NT2/D1 (cell line): ENCODE results near the gene RREB1.

Source experiments
- DNase-seq: peaks from one replicate; pipeline ENCODE4 v3.0.0-alpha.2; 2011; ENCODE audit warnings: low read depth, low spot score
- H3K27me3 ChIP-seq: 2 replicates; pipeline ENCODE4 v1.6.0; 2011; ENCODE audit warnings: mild to moderate bottlenecking; ENCODE audit not compliant: insufficient read length, insufficient read depth
- H3K36me3 ChIP-seq: 2 replicates; pipeline ENCODE4 v1.6.1; 2011; ENCODE audit warnings: mild to moderate bottlenecking, low read length, mixed read lengths; ENCODE audit not compliant: insufficient read depth, insufficient read length
- H3K4me1 ChIP-seq: 2 replicates; pipeline ENCODE4 v1.5.1; 2011; ENCODE audit not compliant: insufficient read depth, insufficient read length
- H3K4me3 ChIP-seq: 2 replicates; pipeline ENCODE4 v1.5.1; 2011; ENCODE audit warnings: low read depth; ENCODE audit not compliant: insufficient read length
- H3K9ac ChIP-seq: 2 replicates; pipeline ENCODE4 v1.6.0; 2011; ENCODE audit warnings: low read depth; ENCODE audit not compliant: insufficient read length
- H3K9me3 ChIP-seq: 2 replicates; pipeline ENCODE4 v1.5.1; 2011; ENCODE audit warnings: mild to moderate bottlenecking, low read length; ENCODE audit not compliant: insufficient read depth
- SUZ12 ChIP-seq: IDR thresholded peaks from 2 replicates; pipeline ENCODE4 v1.6.1; 2011; ENCODE audit not compliant: insufficient read length, insufficient read depth; ENCODE audit errors: extremely low read depth
- YY1 ChIP-seq: IDR thresholded peaks from 2 replicates; pipeline ENCODE4 v1.6.1; 2011; ENCODE audit not compliant: insufficient read length, insufficient read depth
- ZNF274 ChIP-seq: IDR thresholded peaks from 2 replicates; pipeline ENCODE4 v1.6.1; 2011; ENCODE audit warnings: mild to moderate bottlenecking, low read depth, low read length

Gene RREB1

DNA sequence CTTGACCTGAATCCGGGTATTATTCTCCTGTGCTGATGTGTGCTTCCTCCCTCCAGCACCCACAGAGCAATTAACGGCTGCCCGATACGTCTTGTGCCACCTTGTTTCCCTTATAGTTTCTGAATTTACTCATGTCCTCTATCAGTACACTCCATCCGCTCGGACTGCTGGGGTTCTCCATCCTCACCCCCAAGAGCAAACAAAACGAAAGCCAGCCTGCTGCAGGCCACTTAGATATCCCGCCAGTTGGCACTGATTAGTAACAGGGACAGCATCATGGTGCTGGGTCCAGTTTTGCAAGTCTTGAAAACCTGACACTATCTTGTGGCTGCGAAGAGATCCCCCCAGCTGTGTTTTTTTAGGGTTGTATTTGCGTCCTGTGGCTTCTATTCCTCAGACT is 133.4 kb downstream of the RREB1 start:
- no peak for DNase-seq
- Histone ChIP-seq H3K9ac (no peak overlapping the region), H3K4me3 (no peak overlapping the region), H3K36me3 (peaks cover 34% of the 10 kb centered on the region), H3K9me3 (no peaks in the 10 kb centered on the region), H3K4me1 (no peaks in the 10 kb centered on the region), H3K27me3 (no peaks in the 10 kb centered on the region)
- TF ChIP-seq ZNF274 (no peak), SUZ12 (no peak)

DNA sequence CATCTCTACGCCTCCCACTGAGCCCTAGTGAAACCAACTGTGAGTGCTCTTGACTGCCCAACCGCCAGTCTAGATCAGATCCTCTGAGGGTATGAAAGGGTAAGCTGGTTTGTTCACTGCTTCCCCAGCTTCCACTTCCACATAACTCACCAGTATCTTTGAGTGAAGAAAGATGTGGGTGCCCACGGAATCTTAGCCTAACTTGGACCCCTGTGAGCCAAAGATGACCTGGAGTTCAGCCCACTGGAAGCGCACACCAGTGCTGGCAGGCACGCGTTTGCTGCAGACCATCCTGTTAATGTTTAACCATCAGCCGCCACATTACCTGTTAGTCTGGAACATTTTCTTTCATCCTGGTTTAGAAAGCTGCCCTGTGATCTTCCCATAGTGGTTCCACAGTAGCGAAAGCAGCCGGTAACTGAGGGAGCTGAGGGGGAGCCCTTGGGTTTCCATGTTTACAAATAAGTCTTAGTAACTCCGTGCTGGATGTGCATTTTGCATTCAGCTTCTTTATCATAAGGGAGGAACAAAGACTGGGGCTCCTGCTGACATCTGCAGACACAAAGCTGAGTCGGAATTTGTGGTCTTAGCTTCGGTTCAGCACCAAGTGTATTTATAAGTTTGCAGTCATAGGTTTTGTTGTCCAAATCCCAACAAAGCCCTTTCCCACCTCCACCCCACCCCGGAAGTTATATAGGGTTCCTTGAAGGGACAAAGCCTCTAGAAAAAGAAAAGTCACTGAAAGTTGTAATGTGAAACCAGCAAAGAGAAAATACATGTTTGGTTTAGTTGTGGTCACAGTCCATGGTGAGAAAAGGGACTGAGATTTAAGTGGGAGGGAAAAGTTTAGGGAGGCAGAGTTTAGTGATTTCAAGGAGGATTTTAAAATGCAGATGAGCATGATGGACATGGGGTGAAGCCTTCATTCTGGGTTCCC is 134.2 kb downstream of the RREB1 start:
- Histone ChIP-seq H3K4me1 (no peaks in the 10 kb centered on the region), H3K27me3 (no peaks in the 10 kb centered on the region), H3K9ac (no peak overlapping the region), H3K4me3 (no peak overlapping the region), H3K36me3 (peaks cover 39% of the 10 kb centered on the region), H3K9me3 (no peaks in the 10 kb centered on the region)
- no peak for DNase-seq
- TF ChIP-seq SUZ12 = no peak
- no peak for TF ChIP-seq ZNF274
- TF ChIP-seq YY1 = no peak

DNA sequence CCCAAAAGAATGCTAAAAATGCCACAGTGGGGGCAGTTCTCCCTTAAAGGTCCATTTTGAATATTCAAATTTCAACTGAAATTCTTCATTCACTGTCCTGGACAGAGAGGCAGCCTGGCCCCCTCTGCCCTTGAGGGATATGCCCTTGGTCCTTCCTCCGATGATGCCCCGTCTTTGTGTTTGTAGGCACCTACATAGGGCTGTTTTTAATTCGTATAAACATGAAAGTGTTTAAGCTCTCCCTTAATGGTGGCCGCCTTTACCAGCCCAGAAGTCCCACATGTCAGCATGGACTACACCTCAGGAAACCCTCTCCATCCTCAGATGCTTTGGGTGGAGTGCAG is 135.0 kb downstream of the RREB1 start:
- no peaks in the 10 kb centered on the region for H3K9me3 ChIP-seq
- no peak overlapping the region for H3K4me3 ChIP-seq
- peaks cover 43% of the 10 kb centered on the region for H3K36me3 ChIP-seq
- TF ChIP-seq YY1 = no peak
- no peak for TF ChIP-seq ZNF274
- no peak for TF ChIP-seq SUZ12
- no peak for DNase-seq
- H3K4me1 ChIP-seq = no peaks in the 10 kb centered on the region
- no peaks in the 10 kb centered on the region for H3K27me3 ChIP-seq
- peak overlapping the region; percentile 23 for H3K9ac ChIP-seq

DNA sequence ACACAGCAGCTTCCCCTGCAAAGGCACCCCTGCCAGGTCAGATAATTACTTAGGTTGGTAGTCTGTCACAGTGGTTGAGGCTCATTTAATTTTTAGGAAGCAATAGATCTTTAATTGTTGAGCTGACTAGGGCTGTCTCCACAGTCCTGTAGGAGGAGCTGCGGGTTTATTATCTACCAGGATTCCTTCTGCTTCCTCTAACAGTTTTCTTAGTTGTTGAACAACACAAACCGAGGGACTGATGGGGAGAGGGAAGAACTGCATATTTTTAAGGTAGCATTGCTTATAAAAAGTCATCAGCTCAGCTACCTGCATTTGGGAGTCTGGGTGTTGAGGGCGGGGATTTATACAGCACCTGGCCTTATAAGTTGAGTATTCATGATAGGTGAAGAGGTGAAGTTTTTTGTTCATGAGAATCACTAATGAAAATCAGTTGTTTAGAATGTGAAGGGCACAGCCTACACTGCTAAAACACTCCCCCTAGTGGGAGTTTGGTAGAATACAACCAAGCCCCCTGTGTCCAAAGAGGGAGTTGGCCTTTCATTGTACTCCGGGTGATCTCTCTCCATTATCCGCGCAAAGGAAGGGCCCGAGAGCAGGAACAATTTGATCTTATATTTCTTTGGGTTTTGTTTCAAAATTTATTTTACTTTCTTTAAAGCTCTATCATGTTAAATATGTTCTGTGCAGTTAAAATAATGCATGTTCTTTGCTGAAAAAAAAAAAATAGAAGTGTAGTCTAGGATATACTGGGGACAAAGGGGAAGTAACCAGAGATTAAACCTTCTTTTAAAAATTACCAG is 135.6 kb downstream of the RREB1 start:
- no peak overlapping the region for H3K4me3 ChIP-seq
- no peaks in the 10 kb centered on the region for H3K9me3 ChIP-seq
- H3K9ac ChIP-seq = peak overlapping the region; percentile 23
- peaks cover 49% of the 10 kb centered on the region for H3K36me3 ChIP-seq
- H3K27me3 ChIP-seq = no peaks in the 10 kb centered on the region
- TF ChIP-seq YY1 = no peak
- no peak for TF ChIP-seq ZNF274
- no peak for TF ChIP-seq SUZ12
- H3K4me1 ChIP-seq = no peaks in the 10 kb centered on the region
- DNase-seq = peak; percentile 39

DNA sequence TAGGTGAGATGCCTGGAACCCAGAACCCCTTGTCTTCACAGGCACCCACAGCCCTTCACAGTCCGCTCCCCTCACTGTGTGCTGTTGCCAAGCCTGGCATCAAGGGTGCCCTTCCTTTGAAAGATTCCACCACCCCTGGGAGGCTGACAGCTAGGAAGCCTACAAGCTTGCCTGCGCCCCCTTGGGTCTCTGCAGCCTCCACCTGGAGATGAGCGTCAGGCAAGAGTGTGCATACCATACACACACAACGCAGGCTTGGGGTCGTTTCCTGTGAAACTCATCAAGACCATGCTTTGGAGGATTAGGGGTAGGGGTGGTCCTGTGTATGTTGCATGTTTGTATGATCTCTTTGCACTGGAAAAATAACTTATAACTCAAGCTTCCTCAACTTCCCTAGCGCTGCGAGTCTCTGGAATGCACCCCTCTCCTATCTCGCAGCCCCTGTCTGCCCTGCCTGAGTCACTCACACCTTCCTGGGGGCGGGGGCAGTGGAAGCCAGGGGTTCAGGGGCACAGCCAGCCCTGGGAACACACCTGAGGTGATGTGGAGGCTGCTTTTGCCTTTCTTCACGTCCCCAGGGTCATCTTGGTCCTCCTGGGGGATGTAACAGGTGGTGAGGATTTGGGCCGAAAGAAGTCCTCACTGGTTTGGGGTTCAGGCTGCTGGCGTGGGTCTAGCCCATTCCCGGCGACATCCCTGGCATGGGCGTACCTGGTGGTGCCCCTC is 138.1 kb downstream of the RREB1 start:
- Histone ChIP-seq H3K36me3 (peaks cover 55% of the 10 kb centered on the region), H3K4me3 (no peak overlapping the region), H3K9me3 (no peaks in the 10 kb centered on the region), H3K4me1 (no peaks in the 10 kb centered on the region), H3K9ac (no peak overlapping the region), H3K27me3 (no peaks in the 10 kb centered on the region)
- DNase-seq = no peak
- TF ChIP-seq YY1 (no peak), SUZ12 (no peak), ZNF274 (no peak)

DNA sequence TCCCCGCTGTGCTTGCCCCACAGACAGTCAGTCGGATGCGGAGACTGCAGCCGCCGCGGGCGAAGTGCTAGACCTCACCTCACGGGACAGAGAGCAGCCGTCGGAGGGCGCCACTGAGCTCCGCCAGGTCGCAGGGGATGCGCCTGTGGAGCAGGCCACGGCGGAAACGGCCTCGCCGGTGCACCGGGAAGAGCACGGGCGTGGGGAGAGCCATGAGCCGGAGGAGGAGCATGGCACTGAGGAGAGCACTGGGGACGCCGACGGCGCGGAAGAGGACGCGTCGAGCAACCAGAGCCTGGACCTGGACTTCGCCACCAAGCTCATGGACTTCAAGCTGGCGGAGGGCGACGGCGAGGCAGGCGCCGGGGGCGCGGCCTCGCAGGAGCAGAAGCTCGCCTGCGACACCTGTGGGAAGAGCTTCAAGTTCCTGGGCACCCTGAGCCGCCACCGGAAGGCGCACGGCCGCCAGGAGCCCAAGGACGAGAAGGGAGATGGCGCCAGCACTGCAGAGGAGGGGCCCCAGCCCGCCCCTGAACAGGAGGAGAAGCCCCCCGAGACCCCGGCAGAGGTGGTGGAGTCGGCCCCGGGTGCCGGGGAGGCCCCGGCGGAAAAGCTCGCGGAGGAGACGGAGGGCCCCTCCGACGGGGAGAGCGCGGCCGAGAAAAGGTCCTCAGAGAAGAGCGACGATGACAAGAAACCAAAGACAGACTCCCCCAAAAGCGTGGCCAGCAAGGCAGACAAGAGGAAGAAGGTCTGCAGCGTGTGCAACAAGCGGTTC is 138.8 kb downstream of the RREB1 start:
- Histone ChIP-seq H3K27me3 (no peaks in the 10 kb centered on the region), H3K4me1 (no peaks in the 10 kb centered on the region), H3K4me3 (no peak overlapping the region), H3K36me3 (peaks cover 58% of the 10 kb centered on the region), H3K9me3 (no peaks in the 10 kb centered on the region), H3K9ac (no peak overlapping the region)
- no peak for DNase-seq
- TF ChIP-seq YY1 (no peak), SUZ12 (no peak)
